HG03439 (cell line): Measurements from ENCODE around the gene ALK.
"Not testable (repeated sequence)": the region's sequence is repeated elsewhere in the genome, so short reads cannot be mapped to it uniquely, and the experiment has no call there.

Experiments
- ATAC-seq: cut with Tn5 transposase; IDR thresholded peaks from one replicate; pipeline ENCODE4 v1.9.1; 2021; ENCODE audit warnings: mild to moderate bottlenecking, moderate library complexity; ENCODE audit not compliant: unreplicated experiment

Gene ALK

DNA sequence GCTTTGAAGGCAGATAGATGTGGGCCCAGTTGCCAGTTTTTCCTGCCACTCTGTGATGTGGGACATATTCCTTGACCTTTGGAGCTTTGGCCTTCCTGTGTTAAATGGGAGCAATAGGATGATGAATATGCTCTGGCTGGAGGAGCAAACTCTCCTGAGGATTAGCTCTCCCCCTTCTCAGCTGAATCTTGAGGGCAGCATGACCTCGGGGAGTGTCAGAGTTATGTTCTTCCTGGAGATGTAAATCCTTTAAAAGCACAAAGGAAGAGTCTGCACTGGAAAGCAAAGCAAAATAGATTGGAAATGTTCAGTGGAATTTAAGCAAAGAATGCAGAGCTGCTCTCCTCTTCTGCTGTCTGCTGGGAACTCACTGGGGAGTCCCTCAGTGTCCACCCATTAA is 160.1 kb downstream of the ALK start:
- no peak for ATAC-seq

DNA sequence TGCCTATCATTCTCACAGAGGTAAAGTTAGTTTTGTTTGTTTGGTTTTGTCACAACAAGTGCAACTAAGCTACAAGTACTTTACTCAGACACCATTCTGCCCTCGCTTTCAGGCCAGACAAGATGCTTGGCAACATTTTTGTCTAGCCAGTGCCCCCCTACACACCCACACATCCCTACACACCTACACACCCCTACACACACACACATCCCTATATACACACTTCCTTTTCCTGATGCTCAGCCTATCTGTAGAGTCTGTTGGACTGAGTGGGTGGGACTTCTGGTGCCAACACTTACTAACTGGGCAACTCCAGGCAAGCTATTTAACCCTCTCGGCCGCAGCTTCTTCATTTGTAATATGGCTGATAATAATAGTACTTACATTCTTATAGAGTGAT is 161.4 kb downstream of the ALK start:
- no peak for ATAC-seq

DNA sequence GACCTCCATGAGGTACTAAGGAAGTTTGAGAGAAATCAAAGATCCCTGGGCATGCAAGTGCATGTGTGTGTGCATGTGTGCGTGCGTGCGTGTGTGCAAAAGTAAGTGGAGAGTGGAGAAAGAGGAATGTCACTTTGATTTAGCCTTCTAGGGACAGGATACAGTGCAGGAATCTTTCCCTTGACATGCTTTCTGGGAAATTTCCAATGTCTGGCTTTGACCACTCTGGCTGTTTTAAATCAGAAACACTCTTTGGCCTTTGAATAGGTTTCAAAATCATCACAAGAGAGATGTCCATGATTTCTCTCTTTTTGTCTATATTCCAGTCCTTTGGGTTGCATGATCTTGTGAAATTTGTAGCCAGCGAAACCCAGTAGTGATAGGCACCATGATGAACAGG is 162.0 kb downstream of the ALK start:
- ATAC-seq: no peak

DNA sequence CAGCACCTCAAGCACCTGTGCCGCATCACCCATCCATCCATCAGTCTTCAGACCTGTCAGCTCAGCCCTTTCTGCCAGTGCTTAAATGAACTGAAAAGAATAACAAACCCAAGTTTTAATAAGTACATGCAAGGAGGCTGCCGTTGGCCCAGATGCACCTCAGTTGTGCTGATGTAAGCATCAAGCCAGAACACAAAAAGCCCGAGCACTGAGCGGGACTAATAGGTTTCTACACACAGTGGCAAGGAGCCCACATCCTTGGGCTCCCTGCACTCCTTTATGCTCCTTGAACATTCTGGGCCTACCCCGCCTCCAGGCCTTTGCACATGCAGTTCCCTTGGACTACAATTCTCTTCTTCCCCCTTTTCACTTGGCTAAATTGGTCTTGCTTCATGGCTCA is 165.6 kb downstream of the ALK start:
- no peak for ATAC-seq

DNA sequence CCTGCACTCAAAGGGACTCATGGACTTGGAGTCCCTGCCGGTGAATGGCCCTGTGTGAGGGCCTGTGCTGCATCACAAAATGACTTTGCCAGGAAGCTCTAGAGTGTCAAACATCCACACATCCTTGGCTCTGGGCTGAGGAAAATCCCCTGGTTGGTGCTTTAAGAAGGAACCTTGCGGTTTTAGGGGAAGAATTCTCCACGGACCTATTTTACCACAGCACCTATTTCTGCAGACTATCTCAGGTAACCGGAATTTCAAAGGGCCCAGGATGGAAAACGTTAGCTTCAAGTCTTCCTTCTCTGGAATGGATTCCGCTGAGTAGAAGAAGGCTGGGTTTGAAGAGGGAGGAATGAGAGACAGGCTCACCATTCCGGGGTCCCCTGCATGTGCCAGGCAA is 166.2 kb downstream of the ALK start:
- ATAC-seq: no peak

DNA sequence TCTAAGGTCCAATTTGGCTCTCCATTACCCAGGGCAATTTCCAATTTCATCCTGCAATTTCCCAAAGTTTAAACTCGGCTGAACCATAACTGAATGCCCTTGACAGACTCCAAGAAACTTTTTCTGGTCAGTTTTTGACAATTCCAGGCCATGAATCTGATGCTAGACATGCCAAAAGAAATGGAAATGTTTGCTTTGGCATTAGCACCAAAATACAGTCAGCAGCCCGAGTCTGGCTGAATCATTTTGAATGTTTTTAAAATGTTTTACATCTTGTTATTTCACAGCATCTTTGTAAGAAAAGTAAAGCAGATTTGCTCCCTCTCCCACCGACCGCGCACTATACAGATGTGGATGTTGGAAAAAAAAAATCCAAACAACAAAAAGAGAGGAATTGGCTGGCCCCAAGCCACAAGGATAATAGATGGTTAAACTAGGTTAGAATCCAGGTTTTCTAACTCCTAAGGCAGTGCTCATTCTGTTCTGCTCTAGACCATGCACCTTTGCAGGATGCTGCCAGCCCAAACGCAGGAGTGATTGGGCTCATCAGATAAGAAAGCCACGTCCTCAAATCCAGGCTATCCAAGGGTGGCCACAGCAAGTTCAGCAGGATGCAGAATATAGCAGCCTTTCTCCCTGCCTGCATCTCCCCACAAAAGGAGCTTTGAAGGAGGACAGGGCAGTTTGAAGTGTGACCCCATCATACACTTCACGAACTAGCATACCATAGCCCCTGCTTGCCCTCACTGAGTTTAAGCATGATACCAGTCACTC is 167.5 kb downstream of the ALK start:
- ATAC-seq: no peak

DNA sequence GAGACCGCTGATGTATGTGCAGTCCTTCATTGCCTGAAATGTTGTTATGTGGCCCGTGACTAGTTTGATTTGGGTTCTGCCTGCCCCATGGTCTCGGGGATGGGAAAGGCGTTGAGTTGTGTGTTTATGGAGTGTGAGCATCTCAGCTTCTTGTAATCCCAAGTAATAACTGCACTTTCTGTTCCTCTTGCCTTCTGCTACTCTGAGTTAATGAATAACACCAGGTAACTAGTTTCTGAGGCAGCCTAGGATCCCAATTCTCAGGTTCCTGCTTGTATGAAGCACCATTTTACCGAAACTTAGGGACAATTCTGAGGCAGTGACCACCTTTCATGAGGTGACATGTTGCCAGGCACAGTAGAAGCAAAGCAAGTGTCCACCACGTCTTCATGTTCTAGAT is 170.0 kb downstream of the ALK start:
- no peak for ATAC-seq

DNA sequence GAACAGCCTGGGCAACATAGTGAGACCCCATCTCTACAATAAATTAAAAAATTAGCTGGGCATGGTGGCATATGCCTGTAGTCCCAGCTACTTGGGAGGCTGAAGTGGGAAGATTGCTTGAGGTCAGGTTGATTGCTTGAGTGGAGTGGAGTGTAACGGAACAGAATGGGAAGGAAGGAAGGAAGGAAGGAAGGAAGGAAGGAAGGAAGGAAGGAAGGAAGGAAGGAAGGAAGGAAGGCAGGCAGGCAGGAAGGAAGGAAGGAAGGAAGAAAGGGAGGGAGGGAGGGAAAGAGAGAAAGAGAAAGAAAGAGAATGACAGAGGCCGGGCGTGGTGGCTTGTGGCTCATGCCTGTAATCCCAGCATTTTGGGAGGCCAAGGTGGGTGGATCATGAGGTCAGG is 170.9 kb downstream of the ALK start:
- not testable (repeated sequence) for ATAC-seq

DNA sequence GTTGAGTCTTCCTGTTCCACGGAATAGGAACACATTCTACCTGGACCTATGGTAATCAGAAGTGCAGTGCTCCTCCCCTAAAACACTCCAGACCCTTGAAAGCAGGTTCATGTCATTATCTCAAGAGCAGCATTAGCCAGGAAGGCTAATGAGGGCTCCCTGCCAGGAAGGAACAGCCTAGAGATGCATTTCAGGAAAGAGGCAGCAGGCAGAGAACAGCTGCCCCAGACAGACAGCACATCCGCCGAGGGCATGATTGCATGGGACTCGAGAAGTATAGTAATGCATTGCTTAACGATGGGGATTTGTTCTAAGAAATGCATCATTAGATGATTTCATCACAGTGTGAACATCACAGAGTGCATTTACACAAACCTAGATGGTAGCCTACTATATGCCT is 171.5 kb downstream of the ALK start:
- ATAC-seq: no peak

DNA sequence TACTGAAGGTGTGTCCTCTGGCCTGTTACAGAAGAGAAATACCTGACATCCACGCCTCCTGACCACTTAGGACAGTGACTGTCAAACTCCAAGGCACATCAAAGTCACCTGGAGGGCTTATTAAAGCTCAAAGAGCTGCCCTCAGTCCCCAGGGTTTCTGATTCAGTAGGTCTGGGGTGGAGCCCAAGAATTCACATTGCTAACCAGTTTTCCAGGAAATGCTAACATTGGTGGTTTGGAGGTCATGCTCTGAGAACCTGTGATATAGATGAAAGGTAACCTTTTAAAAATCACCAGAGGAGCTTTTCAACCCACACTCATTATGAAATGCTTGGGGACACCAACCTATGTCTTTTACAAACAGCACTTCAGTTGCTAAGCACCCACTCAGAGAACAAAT is 172.3 kb downstream of the ALK start:
- ATAC-seq: no peak

DNA sequence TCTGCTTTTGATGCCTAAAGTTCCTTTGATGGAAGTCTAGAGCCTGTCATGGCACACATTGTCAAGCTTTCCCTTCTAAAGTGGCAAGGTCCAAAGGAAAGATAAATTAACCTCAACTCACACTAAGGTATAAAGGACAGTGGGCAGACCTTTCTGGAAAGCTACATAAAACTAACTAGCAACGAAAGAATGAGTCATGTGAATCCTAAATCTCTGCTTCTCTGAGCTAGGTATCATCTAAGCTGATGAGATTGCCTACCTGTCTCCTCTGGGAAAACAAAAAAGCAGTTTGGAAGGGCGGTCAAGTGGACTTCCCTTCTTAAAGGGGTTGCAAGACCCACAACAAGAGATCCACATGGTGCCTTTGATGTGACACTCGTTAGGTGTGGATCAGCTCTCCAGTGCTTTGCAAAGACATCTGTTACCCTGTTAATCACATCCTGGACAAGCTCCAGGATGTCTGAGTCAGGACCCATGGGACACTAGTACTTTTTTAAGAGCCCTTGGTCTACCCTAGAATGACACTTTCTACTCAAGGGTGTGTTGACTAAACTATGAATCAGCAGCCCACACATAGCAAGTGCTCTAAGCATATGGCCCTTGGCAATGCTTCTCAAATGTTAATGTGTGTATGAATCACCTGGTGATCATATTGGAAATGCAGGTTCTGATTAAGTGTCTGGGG is 173.5 kb downstream of the ALK start:
- ATAC-seq: no peak

DNA sequence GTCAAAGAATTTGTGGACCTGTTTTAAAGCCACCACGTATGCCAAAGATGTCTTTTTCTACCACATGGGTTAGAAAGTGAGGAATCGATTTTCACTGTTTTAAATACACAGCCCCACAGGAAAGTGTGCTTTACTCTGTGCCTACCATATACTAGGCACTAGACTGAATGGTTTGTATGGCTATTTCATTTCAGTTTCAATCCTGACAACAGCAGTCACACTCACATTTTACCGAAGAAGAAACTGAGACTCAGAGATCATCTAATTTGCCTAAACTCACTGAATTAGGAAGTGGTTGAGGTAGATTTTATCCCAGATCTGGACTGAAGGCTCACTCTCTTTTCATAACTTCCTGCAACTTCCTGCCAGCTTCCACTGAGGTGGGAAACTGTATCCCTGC is 176.4 kb downstream of the ALK start:
- ATAC-seq: no peak

DNA sequence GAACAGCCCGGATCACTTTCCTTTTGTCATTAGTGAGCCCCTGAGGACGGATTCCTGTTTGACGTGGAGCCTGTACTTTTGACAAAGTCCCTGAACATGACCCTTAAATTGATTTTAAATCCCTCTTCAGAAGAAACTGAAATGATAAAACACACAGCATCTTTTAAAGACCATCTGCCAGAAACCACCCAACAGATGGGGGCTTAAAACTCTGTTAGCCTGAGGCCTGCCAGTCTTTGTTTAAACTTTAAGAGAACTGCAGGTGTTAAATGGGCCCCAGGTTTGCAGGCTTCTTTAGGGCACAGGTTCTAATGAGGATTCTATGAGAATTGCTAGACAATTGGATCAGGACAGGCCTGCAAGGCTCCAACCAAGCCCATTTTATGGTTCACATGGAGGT is 177.9 kb downstream of the ALK start:
- ATAC-seq: no peak

DNA sequence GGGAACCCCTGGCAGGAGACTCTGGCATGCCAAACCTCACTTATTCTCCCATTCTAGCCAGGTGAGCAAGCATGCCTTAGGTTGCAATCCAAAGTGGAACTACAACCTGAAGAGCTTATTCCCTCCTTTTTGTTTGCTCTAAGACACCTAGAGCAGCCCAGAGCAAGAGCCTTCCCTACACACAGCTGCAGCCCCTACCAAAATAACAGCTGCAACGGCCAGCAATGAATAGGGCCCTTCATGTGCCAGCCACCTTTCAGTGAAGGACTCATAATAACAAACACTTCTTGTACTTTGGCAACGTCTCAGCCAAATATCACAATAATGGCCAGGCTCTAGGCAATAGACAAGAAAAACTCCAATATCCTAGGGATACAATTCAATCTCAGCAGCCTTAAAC is 178.7 kb downstream of the ALK start:
- ATAC-seq: no peak

DNA sequence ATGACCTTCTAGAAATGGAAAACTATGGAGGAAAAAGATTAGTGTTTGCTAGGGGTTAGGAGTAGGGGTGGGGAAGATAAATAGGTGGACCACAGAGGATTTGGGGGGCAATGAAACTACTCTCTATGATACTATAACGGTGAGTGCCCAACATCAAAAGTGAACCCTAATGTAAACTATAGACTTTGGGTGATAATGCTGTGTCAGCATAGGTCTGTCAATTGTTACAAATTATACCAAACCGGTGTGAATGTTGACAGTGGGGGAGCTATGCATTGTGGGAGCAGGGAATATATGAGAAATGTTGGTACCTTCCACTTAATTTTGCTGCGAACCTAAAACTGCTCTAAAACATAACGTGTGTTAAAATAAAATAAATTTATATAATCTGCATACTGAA is 180.3 kb downstream of the ALK start:
- ATAC-seq: no peak

DNA sequence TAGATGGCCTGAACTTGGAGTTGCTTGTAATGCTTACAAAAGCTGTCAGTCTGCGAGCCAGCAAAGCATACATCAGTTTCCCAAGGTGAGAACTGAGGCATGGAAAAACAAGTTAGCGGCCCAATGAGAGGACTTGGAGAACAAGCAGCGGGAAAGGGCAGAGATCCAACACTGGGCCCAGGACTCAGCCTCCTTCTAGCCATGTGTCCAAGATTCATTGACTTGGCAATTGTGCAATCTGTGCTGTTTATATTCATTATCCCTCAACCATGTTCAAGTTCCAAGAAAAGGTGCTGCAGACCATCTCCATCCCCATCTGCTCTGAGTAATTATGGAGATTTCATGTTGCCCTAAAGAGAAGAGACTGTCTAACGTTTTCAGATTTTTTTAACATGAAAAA is 187.4 kb downstream of the ALK start:
- no peak for ATAC-seq

DNA sequence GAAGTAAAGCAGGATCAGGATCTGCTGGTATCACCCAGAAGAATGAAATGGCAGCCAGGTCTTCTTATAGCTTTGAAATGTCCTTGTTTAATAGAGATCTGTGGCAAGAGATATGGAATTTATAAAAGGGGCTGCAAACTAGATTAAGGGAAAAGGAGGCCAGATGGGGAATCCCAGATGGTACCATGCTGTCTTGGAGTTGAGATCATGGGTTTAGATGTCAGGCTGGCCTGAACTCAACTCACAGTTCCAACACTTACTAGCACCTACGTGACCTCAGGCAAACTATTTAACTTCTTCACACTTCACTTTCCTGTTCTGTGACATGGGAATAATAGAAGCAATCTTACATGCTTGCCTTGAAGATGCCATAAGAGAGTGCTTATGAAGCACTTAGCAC is 188.2 kb downstream of the ALK start:
- no peak for ATAC-seq

DNA sequence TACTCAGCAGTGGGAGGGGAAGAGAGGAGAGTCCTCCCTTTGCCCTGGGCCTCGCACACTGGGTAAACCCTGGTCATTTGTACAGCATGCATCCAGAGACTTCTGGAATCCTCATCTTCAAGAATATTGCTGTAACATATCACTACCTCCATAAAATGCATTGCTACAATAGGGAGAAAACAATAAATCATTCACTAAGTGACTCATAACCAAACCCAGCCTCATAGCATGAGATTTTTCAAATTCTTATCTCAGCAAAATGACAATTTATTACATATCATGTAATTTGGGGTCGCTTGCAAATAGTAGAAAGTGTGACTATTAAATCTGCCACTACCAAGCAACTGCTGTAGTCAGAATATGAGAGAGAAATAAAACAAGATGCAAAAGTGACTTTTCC is 189.4 kb downstream of the ALK start:
- ATAC-seq: no peak

DNA sequence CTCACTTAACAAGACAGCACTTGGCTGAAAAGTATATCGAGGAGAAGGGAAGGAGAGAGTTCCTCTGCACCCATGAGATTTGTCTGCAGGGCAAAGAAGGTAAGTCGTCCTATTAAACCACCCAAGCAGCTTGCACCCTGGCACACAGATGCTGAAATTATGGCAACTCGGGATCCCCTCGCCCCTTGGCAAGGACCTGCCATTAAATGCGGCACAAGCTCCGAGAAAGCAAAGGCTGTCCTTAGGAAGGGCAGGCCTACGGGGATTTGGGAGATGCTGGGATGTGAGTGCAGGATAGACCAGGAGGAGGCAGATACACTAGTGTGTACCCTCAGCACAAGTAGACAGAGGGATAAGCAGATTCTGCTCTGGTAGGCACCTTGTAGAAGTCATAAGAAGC is 191.5 kb downstream of the ALK start:
- no peak for ATAC-seq

DNA sequence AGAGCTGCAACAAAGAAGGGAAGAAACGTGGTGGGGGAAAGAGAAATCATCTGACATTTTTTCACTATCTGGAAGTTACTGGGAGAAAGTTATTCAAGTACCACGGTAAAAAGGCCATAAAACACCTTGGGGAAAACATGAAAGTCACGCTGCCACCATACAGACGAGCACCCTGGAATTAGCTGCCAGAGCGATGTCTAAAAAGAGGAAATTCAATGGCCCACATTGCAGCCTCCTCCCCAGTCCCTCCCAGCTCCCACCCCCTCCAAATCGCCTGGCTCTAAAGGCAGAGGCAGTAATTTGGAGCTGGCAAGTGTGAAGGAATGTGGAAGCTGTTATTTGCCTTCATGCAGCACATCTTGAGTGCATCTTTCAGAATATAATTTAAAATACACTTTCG is 192.0 kb downstream of the ALK start:
- ATAC-seq: no peak

DNA sequence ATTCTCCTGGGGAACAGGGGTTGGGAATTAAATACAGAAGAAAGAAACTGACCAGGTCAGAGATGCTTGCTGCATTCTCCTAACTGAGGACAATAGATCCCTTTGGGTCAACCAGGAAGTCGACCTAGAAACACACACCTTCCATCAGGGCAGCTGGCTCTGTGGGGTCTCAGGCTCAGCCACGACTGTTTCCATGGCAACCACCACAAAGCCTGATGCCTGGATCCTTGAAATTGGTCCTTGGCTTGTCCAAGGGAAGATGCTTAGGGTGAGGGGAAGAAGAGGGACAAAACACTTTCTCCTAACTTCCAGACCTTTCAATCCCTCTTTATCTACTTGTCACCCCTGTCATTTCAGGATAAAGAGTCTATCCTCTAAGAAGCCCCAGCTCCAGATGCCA is 194.4 kb downstream of the ALK start:
- ATAC-seq: no peak

DNA sequence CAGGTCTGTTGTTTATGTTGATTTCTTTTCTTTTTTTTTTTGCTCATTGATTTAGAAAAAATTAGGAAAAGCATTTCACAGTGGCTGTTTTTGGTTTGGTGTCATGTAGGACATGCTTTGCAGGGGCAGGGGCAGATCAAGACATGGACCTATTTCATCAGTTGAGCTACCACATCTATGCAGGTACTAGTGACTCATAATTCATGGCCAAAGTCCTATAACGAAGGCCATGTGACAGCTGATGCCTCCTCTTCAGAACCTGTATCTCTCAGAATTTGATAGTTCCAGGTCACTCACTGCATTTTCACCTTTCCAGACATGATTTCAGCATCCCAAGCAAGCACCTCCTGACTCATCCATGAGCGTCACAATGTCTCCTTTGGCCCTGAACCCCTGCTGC is 195.8 kb downstream of the ALK start:
- no peak for ATAC-seq

DNA sequence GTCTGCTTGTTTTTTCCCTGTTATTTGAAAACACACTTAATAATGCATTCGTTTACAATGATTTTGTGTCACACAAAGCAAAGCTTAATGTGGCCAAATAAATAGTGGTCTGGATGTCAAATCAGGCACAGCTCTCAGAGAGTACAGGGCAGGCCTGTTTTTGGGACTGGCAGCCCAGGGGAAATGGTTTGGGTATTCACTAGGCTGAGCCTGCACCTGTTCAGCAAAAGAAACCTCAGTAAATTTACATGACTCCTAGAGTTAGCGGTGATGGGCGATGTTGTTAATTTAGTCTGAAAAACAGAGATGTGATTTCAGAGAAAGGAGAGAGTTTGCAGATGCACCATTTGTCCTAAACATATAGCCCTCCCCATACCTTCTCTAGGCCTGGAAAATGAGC is 197.1 kb downstream of the ALK start:
- no peak for ATAC-seq
